HG02588 (cell line): ENCODE results near the gene MCTP1.
"Not testable (repeated sequence)": the region's sequence is repeated elsewhere in the genome, so short reads cannot be mapped to it uniquely, and the experiment has no call there.

Source experiments
- ATAC-seq: cut with Tn5 transposase; IDR thresholded peaks from one replicate; pipeline ENCODE4 v1.9.1; 2021; ENCODE audit warnings: mild to moderate bottlenecking, moderate library complexity; ENCODE audit not compliant: unreplicated experiment

MCTP1 gene

GRCh38 chr5:95042037-95042436 lies 242.9 kb downstream of the MCTP1 start:
- no peak for ATAC-seq

- ATAC-seq = no peak
These were observed 248.8 kb downstream of the MCTP1 start for GRCh38 chr5:95035891-95036685.

- no peak for ATAC-seq
These were observed 252.1 kb downstream of the MCTP1 start for GRCh38 chr5:95032801-95033200.

- peak; percentile 53 for ATAC-seq
These were observed 255.1 kb downstream of the MCTP1 start for GRCh38 chr5:95029569-95030366.

GRCh38 chr5:95027775-95028174 lies 257.1 kb downstream of the MCTP1 start:
- ATAC-seq = peak; percentile 42

GRCh38 chr5:95027151-95027721 lies 257.7 kb downstream of the MCTP1 start:
- peak; percentile 25 for ATAC-seq

GRCh38 chr5:95026718-95027117 lies 258.2 kb downstream of the MCTP1 start:
- no peak for ATAC-seq

- ATAC-seq = peak; percentile 67
These were observed 261.8 kb downstream of the MCTP1 start for GRCh38 chr5:95022967-95023695.

GRCh38 chr5:95020345-95020744 lies 264.5 kb downstream of the MCTP1 start:
- no peak for ATAC-seq

- ATAC-seq = no peak
These were observed 265.9 kb downstream of the MCTP1 start for GRCh38 chr5:95018946-95019345.

- no peak for ATAC-seq
These were observed 266.4 kb downstream of the MCTP1 start for GRCh38 chr5:95018511-95018910.

- ATAC-seq = no peak
These were observed 275.1 kb downstream of the MCTP1 start for GRCh38 chr5:95009812-95010211.

- peak; percentile 78 for ATAC-seq
These were observed 276.8 kb downstream of the MCTP1 start for GRCh38 chr5:95007921-95008597.

- ATAC-seq = no peak
These were observed 279.1 kb downstream of the MCTP1 start for GRCh38 chr5:95005811-95006210.

GRCh38 chr5:94998670-94999069 lies 286.2 kb downstream of the MCTP1 start:
- ATAC-seq = no peak

GRCh38 chr5:94994537-94994936 lies 290.4 kb downstream of the MCTP1 start:
- not testable (repeated sequence) for ATAC-seq

GRCh38 chr5:94993491-94993890 lies 291.4 kb downstream of the MCTP1 start:
- no peak for ATAC-seq

- no peak for ATAC-seq
These were observed 292.6 kb downstream of the MCTP1 start for GRCh38 chr5:94992325-94992724.

GRCh38 chr5:94983861-94984535 lies 300.9 kb downstream of the MCTP1 start:
- no peak for ATAC-seq

GRCh38 chr5:94977437-94977836 lies 307.5 kb downstream of the MCTP1 start:
- ATAC-seq = no peak
